Measurements from ENCODE around the gene EGLN3.

GRCh38 chr14:33894339-33894738, 56.5 kb downstream of the EGLN3 start:
- TF ChIP-seq TCF7 (CRISPR knock-in tag; IDR thresholded peaks at IDR 0.05; ENCODE audit: low read depth): no peak
- TF ChIP-seq FOXJ3 (CRISPR knock-in tag; IDR thresholded peaks at IDR 0.05; ENCODE audit: borderline replicate concordance): no peak
- no peak for TF ChIP-seq CTCF (IDR thresholded peaks at IDR 0.05)
- TF ChIP-seq ESRRA (CRISPR knock-in tag; IDR thresholded peaks at IDR 0.05; ENCODE audit: borderline replicate concordance): no peak
- TF ChIP-seq MXD4 (CRISPR knock-in tag; IDR thresholded peaks at IDR 0.05; ENCODE audit: borderline replicate concordance): no peak
- TF ChIP-seq ZNF263 (CRISPR knock-in tag; IDR thresholded peaks at IDR 0.05; ENCODE audit: low read depth): no peak
- TF ChIP-seq MAX (CRISPR knock-in tag; IDR thresholded peaks at IDR 0.05): no peak
- no peak for TF ChIP-seq JUN (CRISPR knock-in tag; IDR thresholded peaks at IDR 0.05)
- no peak for TF ChIP-seq E2F5 (CRISPR knock-in tag; IDR thresholded peaks at IDR 0.05)
- TF ChIP-seq TP53 (CRISPR knock-in tag; IDR thresholded peaks at IDR 0.05): no peak
- TF ChIP-seq ATF3 (CRISPR knock-in tag; conservative IDR thresholded peaks at IDR 0.05): no peak
